ENCODE results near the gene RHCG. TPM values are rescaled to one million over a fixed set of nuclear protein-coding genes. Genes with fewer than 3 reads are reported as not detected.

The RHCG gene
- total RNA-seq, 1 donor = not detected

- no peak overlapping the region for H3K4me3 ChIP-seq (ENCODE audit: low read depth, low read length)
- TF ChIP-seq, protein P1, sequence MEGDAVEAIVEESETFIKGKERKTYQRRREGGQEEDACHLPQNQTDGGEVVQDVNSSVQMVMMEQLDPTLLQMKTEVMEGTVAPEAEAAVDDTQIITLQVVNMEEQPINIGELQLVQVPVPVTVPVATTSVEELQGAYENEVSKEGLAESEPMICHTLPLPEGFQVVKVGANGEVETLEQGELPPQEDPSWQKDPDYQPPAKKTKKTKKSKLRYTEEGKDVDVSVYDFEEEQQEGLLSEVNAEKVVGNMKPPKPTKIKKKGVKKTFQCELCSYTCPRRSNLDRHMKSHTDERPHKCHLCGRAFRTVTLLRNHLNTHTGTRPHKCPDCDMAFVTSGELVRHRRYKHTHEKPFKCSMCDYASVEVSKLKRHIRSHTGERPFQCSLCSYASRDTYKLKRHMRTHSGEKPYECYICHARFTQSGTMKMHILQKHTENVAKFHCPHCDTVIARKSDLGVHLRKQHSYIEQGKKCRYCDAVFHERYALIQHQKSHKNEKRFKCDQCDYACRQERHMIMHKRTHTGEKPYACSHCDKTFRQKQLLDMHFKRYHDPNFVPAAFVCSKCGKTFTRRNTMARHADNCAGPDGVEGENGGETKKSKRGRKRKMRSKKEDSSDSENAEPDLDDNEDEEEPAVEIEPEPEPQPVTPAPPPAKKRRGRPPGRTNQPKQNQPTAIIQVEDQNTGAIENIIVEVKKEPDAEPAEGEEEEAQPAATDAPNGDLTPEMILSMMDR (IDR thresholded peaks at IDR 0.05; ENCODE audit: insufficient read depth, low read depth, low read length) = no peak
- DNase-seq (ENCODE audit: low read depth) = no peak
These were observed 52.8 kb downstream of the RHCG start for GRCh38 chr15:89443581-89443980.

- H3K4me3 ChIP-seq (ENCODE audit: low read depth, low read length) = no peak overlapping the region
- DNase-seq (ENCODE audit: low read depth) = peak; percentile 27
- TF ChIP-seq, protein P1 (IDR thresholded peaks at IDR 0.05; ENCODE audit: insufficient read depth, low read depth, low read length) = peak; percentile 72
These were observed 53.6 kb downstream of the RHCG start for GRCh38 chr15:89442671-89443307.

DNA sequence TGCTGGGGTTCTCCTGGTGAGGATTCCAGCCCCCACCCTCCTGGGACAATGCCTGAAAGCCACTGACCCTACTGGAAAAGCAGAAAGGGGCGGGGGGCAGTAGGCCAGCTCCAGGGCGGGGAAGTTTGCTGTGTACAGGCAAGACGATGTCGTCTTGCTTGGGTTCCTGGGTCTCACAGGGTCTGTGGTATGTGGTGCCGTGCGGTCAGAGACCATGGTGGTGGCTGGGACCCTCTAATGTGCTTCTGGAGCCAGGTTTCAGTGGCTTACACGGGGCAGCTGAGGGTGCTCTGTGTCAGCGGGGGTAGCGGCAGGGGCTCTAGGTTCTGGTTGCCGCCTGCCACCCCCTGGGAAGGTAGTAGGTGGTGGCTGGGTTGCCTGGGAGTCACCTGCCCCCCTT, 54.2 kb downstream of the RHCG start:
- DNase-seq (ENCODE audit: low read depth) = no peak
- no peak overlapping the region for H3K4me3 ChIP-seq (ENCODE audit: low read depth, low read length)
- TF ChIP-seq, protein P1 (IDR thresholded peaks at IDR 0.05; ENCODE audit: insufficient read depth, low read depth, low read length) = no peak

DNA sequence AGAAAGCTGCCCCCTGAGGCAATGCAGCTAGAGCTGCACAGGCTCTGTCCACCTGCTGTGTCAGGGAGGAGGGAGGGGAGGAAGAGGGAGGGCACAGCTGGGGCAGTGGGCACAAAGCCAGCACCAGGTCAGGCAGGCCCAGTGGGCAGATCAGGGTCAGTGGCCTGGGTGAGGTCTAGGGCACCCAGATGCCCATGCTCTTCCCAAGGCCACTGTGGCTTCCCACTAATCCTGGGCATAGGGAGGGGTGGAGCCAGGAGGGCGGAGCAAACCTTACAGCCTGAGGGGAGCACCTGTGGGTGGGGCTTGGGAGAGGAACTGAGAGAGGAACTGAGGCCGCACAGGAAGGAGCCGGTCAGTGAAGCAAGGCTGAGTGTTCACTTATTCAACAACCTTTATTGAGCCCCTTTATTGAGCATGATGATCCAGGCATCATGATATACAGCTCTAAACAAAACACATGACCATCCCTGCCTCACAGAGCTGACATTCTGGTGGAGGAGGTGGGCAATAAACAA, 55.0 kb downstream of the RHCG start:
- no peak for DNase-seq (ENCODE audit: low read depth)

GRCh38 chr15:89439764-89440163, 56.6 kb downstream of the RHCG start:
- no peak overlapping the region for H3K4me3 ChIP-seq (ENCODE audit: low read depth, low read length)
- no peak for DNase-seq (ENCODE audit: low read depth)
- TF ChIP-seq, protein P1 (IDR thresholded peaks at IDR 0.05; ENCODE audit: insufficient read depth, low read depth, low read length) = no peak

More for the DNA sequence above, 55.0 kb downstream of the RHCG start:
- H3K4me3 ChIP-seq (ENCODE audit: low read depth, low read length) = no peak overlapping the region
- TF ChIP-seq, protein P1 (IDR thresholded peaks at IDR 0.05; ENCODE audit: insufficient read depth, low read depth, low read length) = no peak

GRCh38 chr15:89436560-89437311, 59.6 kb downstream of the RHCG start:
- TF ChIP-seq, protein P1 (IDR thresholded peaks at IDR 0.05; ENCODE audit: insufficient read depth, low read depth, low read length) = no peak
- no peak for DNase-seq (ENCODE audit: low read depth)
- H3K4me3 ChIP-seq (ENCODE audit: low read depth, low read length) = no peak overlapping the region

Data from fibroblast of villous mesenchyme (primary cell).